ENCODE measurements around the gene DOCK2.
"Not testable (repeated sequence)": the region's sequence is repeated elsewhere in the genome, so short reads cannot be mapped to it uniquely, and the experiment has no call there.

DOCK2 gene

DNA sequence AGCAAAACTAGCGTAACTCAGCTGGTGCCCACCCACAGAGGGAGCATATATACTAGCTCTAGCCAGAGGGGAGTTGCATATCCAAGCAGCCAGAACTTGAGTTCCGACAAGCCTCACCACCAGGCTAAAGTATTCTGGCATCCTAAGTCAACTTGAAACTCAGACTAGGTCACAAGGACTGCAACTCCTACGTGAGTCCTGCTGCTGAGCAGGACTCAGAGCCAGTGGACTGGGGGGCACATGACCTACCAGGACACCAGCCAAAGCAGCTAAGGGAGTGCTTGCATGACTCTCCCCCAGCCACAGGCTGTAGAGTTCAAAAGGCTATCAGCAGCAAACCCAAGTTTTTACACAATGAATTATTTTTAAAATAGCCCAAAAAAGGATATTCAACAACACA, 27.4 kb upstream of the DOCK2 start:
- Histone ChIP-seq H3K4me2 (ENCODE audit: low read depth, low read length, poor library complexity, severe bottlenecking) (no peak overlapping the region), H3K27me3 (ENCODE audit: insufficient read depth, low read length, poor library complexity, severe bottlenecking) (no peaks in the 10 kb centered on the region), H3K4me1 (ENCODE audit: insufficient read depth, low read length, poor library complexity, severe bottlenecking) (no peaks in the 10 kb centered on the region), H3K9me3 (ENCODE audit: insufficient read depth, low read depth, low read length) (no peaks in the 10 kb centered on the region), H3K36me3 (ENCODE audit: insufficient read depth, low read length) (no peaks in the 10 kb centered on the region), H3K79me2 (ENCODE audit: insufficient read depth, low read length) (no peaks in the 10 kb centered on the region), H3K9ac (ENCODE audit: low read depth, low read length, poor library complexity, severe bottlenecking) (no peak overlapping the region), H4K20me1 (ENCODE audit: insufficient read depth, low read length, poor library complexity, severe bottlenecking) (no peaks in the 10 kb centered on the region), H3K9me2 (replicated peaks; ENCODE audit: low read depth, low read length) (no peaks in the 10 kb centered on the region), H3K4me3 (ENCODE audit: low read length, poor library complexity, severe bottlenecking) (no peak overlapping the region), H3F3A (ENCODE audit: low read depth) (no peaks in the 10 kb centered on the region), H2AFZ (ENCODE audit: low read length) (no peak overlapping the region)
- TF ChIP-seq EZH2phosphoT487 (IDR thresholded peaks at IDR 0.05; ENCODE audit: borderline replicate concordance) (no peak), CTCF (conservative IDR thresholded peaks at IDR 0.05; ENCODE audit: low read length) (no peak)

- no peaks in the 10 kb centered on the region for H3K9me2 ChIP-seq (replicated peaks; ENCODE audit: low read depth, low read length)
- H3K79me2 ChIP-seq (ENCODE audit: insufficient read depth, low read length) = no peaks in the 10 kb centered on the region
- no peaks in the 10 kb centered on the region for H4K20me1 ChIP-seq (ENCODE audit: insufficient read depth, low read length, poor library complexity, severe bottlenecking)
- no peak overlapping the region for H3K9ac ChIP-seq (ENCODE audit: low read depth, low read length, poor library complexity, severe bottlenecking)
- H3K4me1 ChIP-seq (ENCODE audit: insufficient read depth, low read length, poor library complexity, severe bottlenecking) = no peaks in the 10 kb centered on the region
- H3F3A ChIP-seq (ENCODE audit: low read depth) = no peaks in the 10 kb centered on the region
- H3K9me3 ChIP-seq (ENCODE audit: insufficient read depth, low read depth, low read length) = no peaks in the 10 kb centered on the region
- no peak overlapping the region for H2AFZ ChIP-seq (ENCODE audit: low read length)
- TF ChIP-seq CTCF (conservative IDR thresholded peaks at IDR 0.05; ENCODE audit: low read length) (no peak), EZH2phosphoT487 (IDR thresholded peaks at IDR 0.05; ENCODE audit: borderline replicate concordance) (no peak)
- H3K27me3 ChIP-seq (ENCODE audit: insufficient read depth, low read length, poor library complexity, severe bottlenecking) = no peaks in the 10 kb centered on the region
- no peak overlapping the region for H3K4me2 ChIP-seq (ENCODE audit: low read depth, low read length, poor library complexity, severe bottlenecking)
- no peak overlapping the region for H3K4me3 ChIP-seq (ENCODE audit: low read length, poor library complexity, severe bottlenecking)
- H3K36me3 ChIP-seq (ENCODE audit: insufficient read depth, low read length) = no peaks in the 10 kb centered on the region
These were observed 26.5 kb upstream of the DOCK2 start for GRCh38 chr5:169610606-169611005.

DNA sequence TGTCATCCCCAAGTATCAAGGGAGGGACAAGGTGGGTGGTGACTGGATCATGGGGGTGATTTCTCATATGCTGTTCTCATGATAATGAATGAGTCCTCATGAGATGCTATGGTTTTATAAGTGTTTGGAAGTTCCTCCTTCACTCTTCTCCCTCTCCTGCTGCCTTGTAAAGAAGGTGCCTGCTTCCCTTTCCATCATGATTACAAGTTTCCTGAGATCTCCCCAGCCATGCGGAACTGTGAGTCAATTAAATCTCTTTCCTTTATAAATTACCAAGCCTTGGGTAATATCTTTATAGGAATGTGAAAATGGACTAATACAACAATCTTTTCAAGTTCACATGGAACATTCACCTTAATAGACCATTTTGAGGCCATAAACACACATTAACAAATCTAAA, 21.5 kb upstream of the DOCK2 start:
- H3K27me3 ChIP-seq (ENCODE audit: insufficient read depth, low read length, poor library complexity, severe bottlenecking) = no peaks in the 10 kb centered on the region
- H4K20me1 ChIP-seq (ENCODE audit: insufficient read depth, low read length, poor library complexity, severe bottlenecking) = no peaks in the 10 kb centered on the region
- no peaks in the 10 kb centered on the region for H3K79me2 ChIP-seq (ENCODE audit: insufficient read depth, low read length)

GRCh38 chr5:169624307-169624706, 12.8 kb upstream of the DOCK2 start:
- not testable (repeated sequence) for H3K27me3 ChIP-seq (ENCODE audit: insufficient read depth, low read length, poor library complexity, severe bottlenecking); H3K4me2 ChIP-seq (ENCODE audit: low read depth, low read length, poor library complexity, severe bottlenecking); H3K4me3 ChIP-seq (ENCODE audit: low read length, poor library complexity, severe bottlenecking); H3K9me3 ChIP-seq (ENCODE audit: insufficient read depth, low read depth, low read length); H3K79me2 ChIP-seq (ENCODE audit: insufficient read depth, low read length); H2AFZ ChIP-seq (ENCODE audit: low read length); H3K9me2 ChIP-seq (replicated peaks; ENCODE audit: low read depth, low read length); H3K36me3 ChIP-seq (ENCODE audit: insufficient read depth, low read length); H3K9ac ChIP-seq (ENCODE audit: low read depth, low read length, poor library complexity, severe bottlenecking); H3K4me1 ChIP-seq (ENCODE audit: insufficient read depth, low read length, poor library complexity, severe bottlenecking); H3F3A ChIP-seq (ENCODE audit: low read depth); H4K20me1 ChIP-seq (ENCODE audit: insufficient read depth, low read length, poor library complexity, severe bottlenecking)

More for the DNA sequence above, 21.5 kb upstream of the DOCK2 start:
- TF ChIP-seq EZH2phosphoT487 (IDR thresholded peaks at IDR 0.05; ENCODE audit: borderline replicate concordance) = no peak
- TF ChIP-seq CTCF (conservative IDR thresholded peaks at IDR 0.05; ENCODE audit: low read length) = no peak
- no peaks in the 10 kb centered on the region for H3K9me3 ChIP-seq (ENCODE audit: insufficient read depth, low read depth, low read length)
- no peak overlapping the region for H3K9ac ChIP-seq (ENCODE audit: low read depth, low read length, poor library complexity, severe bottlenecking)
- no peak overlapping the region for H2AFZ ChIP-seq (ENCODE audit: low read length)
- no peak overlapping the region for H3K4me3 ChIP-seq (ENCODE audit: low read length, poor library complexity, severe bottlenecking)
- H3K36me3 ChIP-seq (ENCODE audit: insufficient read depth, low read length) = no peaks in the 10 kb centered on the region
- no peak overlapping the region for H3K4me2 ChIP-seq (ENCODE audit: low read depth, low read length, poor library complexity, severe bottlenecking)
- no peaks in the 10 kb centered on the region for H3K9me2 ChIP-seq (replicated peaks; ENCODE audit: low read depth, low read length)
- no peaks in the 10 kb centered on the region for H3K4me1 ChIP-seq (ENCODE audit: insufficient read depth, low read length, poor library complexity, severe bottlenecking)
- H3F3A ChIP-seq (ENCODE audit: low read depth) = no peaks in the 10 kb centered on the region

All from Loucy (cell line).